Islet of Langerhans (tissue), 1 donor: ENCODE measurements around the gene ME3.
A peak's percentile ranks its signal among the peaks of the same experiment; 100 is the strongest.
"Not testable (repeated sequence)": the region's sequence is repeated elsewhere in the genome, so short reads cannot be mapped to it uniquely, and the experiment has no call there.

Experiments
- FAIRE-seq: peaks from one replicate; lab custom pipeline; 2011; peaks lifted over from hg19 to GRCh38; lab: Jason Lieb, UNC

The ME3 gene

DNA sequence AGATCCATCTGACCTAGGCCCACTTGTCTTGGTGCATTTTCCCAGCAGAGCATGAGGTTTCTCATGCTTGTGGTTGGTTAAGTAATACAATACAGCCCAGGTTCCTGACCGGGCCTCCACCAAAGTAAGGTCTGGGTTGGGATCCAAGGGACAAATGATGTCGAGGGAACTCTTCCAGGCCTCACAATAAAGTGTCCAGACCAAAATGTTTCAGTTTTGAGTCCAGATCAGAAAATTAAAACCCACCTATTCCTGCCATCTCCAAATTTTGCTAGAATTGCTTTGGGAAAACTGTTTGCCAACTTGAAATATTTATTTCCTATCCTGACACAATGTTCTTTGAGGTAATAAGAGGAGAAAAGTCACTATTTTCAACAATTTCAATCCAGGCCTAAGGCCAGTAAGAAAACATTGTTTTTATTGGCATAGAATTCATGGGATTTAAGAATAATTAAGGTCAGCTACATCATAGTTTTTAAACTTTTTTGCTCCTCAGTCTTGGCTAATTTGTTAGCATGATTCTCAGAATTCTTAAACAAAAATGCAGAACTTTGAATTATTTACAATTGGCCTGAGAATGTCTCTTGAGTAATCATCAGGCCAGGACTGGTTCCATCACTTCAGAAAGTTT, 51.4 kb downstream of the ME3 start:
- FAIRE-seq, result no peak

DNA sequence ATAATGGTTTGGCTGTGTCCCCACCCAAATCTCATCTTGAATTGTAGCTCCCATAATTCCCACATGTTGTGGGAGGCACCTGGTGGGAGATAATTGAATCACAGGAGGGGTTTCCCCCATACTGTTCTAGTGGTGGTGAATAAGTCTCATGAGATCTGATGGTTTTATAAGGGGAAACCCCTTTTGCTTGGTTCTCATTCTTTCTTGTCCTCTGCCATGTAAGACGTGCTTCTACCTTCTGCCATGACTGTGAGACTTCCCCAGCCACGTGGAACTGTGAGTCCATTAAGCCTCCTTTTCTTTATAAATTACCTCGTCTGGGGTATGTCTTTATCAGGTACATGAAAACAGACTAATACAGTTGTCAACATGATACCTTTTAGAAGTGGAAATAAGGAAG, 53.0 kb downstream of the ME3 start:
- not testable (repeated sequence) for FAIRE-seq

DNA sequence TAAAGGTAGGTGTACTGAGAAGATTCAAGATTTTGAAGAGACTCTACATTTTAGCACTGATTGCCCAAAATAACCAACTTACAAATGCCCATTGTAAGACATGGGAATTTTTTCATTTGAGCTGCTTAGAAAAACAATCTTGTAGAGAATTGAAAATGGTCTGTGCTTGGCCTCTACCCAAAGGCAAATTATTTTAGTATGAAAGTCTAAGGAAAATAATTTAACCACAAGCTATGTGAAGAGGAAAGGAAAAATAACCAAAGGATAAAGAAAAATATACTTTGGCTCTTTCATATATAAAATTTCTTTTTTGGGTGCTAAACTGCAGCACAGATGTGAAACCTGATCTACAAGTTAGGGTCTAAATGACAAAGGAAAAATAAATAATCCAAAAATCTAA, 54.9 kb downstream of the ME3 start:
- no peak for FAIRE-seq

DNA sequence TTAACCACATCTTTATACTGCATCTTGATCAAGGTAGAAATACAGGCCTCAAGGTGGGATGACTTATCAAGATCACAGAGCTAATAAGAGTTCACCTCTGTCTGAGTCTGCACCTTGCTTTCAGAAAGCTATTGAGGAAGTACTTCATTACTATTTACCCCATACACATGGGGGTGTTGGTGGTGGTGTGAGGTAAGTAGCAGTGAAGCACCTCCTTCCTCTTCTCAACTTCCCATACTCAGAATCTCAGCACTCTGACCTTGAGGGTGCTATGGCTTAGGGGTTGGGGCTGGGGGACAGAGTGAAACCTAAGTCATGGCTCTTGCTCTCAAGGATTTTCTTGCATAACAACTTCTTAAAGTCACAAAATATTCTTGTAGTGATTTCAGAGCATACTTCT, 56.9 kb downstream of the ME3 start:
- no peak for FAIRE-seq

DNA sequence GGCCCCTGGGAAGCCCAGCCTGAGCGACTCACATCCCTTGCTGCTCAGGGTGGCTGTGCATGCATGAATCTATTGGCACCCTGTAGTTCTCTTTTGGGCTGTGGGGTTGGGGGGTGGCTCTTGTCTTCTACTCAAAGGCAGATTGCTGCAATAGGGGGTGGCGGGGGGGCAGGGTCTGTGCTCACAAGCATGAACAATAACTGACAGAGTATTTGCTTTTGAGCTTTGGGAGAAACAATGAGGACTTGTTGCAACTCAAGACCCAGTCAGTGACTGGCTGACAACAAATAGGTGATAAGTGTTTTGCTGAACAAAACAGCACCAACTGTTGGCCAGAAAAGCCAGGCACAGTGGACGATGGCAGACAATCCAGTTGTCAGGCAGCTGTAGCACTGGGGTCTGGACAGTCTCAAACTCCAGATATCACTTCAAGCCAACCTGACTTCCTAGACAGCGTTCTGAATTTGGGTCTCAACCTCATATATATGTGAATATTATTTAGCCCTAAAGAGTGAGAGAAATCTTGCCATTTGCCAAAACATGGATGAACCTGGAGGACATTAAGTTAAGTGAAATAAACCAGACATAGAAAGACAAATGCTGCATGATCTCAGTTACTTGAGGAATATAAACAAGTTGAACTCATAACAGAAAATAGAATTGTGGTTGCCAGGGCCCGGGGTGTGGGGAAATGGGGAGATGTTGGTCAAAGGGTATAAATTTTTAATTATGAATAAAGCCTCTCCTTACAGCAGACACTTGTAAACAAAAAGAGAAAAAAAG, 61.7 kb downstream of the ME3 start:
- no peak for FAIRE-seq

DNA sequence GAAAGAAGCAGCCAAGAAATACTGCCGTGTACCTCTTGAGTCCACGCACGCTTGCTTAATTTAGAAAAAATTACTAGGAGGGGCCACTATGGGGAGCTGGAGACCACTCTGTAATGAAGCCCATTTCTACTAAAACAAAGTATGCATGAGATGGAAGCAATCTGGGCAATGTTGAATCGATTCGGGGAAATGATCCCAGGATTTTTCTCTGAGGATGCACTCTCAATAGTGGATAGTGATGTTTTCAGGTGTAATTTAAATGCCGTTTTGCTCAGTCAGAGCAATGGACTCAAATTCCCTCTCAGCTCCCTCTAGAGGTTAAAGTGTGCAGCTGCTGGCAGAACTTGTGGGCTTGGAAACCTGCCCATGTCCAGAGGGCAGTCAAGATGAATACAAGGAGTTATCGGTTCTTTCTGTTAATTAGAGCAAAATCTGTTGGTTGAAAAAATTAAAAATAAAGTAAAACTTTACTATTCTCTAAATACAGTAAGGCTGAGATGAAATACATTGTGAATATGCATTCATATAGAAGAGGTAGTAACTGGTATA, 64.1 kb downstream of the ME3 start:
- FAIRE-seq, result peak; percentile 95

DNA sequence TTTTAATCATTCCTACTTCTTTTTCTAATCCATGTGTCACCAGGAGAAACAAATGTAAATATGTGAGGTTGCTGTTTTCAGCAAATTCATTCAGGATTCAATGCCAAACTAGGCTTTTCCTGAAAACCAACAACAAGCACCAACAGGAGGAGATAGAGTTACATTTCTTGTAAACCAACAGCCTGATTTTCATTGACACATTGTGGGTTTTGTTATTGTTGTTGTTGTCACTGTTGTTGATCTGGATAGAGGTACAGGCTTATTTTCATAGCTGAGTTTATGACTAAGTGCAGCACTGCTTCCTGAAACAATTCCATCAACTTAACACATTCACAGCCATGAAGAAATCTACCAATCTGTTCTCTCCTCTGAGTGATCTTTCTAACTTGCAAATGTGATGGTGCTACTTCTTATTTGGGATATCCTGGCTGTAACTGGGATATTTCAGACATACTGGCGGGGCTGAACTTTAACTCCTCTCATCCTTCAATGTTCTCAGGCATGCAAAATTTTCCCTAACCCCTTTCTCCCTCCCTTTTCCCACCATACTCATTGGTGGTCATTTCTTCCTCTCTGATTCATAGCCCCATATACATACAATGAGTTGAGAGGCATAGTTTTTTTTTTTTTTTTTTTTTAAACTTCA, 65.5 kb downstream of the ME3 start:
- FAIRE-seq, result no peak

DNA sequence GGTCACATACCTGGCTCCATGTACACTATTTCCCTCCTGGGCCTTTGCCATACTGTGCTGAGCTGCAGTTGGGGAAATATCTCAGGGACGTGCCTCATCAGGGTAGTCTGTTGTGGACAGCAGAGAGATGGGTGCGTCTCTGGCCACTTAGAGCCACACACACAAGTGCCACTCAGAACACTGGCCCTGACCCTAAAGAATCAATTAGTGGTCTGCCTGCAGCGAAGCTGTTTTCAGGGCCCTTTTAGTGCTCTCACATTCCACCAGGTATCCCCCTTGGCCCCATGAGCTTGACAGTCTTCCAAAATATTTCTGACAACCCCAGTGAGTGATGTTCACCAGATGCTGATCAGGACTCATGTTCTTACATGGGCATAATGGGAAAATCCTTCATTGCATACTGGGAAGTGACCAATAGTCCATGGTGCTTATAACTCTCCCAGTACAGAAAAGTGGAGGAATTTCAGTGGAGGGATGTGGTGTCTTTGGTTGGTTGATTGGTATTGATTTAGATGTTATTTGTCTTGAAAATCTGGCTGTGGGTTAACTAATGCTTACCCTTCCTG, 66.1 kb downstream of the ME3 start:
- FAIRE-seq, result no peak

DNA sequence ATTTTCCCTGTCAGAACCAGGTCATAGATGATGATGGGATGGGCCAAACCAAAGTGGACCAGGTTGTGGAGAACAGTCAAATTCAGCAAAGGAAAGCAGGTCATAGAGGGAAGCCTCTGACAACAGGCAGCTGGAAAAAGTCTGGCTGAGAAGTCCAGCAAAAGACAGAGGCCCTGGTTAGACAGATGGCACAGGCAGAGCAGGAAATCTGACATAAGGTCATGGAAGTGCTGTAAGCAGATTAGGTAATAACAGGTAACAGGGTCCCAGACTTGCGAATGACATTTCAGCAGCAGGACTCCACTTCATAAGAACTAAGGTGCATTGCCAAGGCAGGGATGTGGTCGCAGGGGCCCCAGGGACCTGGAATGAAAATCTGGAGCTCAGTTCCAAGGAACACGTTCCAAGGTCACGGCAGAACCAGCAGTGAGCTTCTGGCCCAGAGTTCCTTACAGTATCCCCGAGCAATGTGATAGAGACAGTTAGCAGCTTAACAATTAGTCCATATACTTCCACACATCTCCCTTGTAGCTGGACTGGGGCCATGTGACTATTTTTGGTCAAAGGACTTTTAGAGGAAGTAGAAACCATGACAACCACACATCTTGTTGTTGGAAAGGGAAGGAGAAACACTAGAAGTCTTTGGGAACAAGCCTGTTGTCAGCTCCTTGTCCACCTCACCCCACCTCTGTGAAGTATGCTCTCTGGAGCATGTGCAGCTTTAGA, 75.4 kb downstream of the ME3 start:
- no peak for FAIRE-seq

DNA sequence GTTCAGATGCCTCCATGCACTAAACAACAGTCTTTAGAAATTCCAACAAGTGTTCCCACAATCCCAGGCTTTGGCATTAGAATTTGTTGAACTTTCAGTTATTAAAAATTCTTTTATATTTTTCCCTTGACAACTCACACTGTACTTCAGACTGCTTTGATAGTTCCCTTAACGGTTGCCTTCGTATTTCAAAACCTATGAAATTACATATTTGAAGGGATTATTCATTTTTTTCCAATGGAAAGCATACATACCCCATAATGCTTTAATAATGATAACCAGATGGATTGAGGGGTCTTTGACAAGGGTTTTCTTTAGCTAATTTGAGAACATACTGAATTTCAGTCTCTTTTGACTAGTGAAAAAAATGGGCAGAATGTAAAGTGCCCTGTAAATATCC, 76.5 kb downstream of the ME3 start:
- no peak for FAIRE-seq

DNA sequence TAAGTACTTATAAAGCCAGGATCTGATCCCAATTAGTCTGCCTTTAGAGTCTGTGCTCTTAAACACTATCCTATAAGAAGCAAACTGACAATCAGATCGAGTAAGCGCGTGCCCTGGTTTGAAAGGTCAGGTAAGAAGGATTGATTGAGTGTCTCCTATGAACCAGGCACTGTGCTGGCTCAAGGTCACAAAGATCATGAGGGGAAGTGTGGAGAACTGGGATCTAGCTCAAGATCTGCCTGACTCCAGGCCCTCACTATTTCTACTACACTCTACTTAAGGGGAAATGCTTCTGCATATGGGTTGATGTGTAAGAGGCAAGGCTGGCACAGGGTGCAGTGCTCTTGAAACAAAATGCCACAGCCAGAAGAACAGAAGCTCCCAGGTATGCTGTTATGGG, 77.0 kb downstream of the ME3 start:
- no peak for FAIRE-seq

DNA sequence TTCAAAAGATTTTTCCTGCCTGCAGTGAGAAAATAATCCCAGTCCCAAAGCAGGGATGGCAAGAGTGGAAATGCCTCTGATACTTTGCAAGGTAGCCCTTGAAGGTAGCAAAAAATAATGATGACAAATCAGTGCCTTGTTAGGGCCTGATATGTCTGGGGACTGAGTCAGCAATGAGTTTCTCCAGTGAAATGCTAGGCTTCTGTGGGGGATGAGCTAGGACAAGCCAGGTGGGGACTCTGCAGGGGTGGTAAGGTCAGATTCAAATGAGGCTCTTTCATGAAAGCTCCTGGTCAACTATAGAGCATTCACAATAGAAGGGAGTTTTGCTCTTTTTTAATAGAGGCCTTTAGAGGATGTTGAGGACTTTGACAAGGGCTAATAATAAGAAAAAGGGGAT, 77.7 kb downstream of the ME3 start:
- no peak for FAIRE-seq

DNA sequence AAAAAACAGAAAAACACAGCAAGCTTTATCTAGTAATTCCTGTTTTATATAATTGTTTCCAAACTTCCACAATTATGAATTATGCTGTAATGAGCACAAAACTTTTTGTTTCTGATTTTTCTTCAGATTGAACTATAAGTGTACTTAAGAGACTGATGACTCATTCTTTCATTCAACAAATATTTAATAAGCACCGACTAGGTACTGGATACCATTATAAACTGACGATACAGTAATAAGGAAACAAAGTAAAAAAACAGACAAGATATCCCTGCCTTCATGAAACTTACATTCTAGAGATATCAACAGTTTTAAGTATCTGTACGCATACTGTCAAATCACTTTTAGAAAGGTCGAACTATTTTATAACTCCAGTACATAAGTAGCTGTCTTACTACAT, 78.6 kb downstream of the ME3 start:
- no peak for FAIRE-seq

DNA sequence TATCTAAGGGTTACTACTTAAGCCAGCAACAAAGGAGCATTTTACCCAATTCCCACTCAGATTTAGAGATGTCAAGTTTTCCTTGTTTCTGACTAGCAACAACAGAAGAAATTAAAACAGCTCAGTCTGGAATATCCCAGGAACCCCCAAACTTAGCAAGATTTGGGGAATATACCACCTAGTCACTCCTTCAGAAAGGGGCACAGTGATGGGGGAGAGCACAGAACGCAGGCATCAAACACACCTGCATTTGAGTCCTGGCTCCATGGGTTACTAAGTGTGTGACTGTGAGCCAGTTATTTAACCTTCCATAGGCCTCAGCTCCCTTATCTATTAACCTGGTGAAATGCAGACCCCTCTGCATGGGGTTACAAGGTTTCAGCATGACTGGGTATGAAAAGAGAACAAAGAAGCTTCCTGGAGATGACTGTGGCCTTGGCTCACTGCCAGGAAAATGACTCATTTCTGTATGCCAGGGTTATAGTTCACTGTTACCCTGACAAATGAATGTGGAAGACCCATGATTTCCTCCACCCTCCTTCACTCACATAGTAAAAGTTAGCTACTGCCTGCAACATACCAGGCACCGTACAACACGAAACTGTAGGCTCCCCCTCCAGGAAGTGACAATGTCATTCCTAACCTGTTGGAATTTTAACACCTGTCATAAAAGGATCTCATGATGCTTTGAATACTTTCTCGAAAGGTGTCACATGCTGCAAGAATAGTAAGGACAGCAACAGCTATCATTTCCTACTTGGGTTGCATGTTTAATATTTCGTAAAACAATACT, 79.6 kb downstream of the ME3 start:
- peak; percentile 86 for FAIRE-seq

DNA sequence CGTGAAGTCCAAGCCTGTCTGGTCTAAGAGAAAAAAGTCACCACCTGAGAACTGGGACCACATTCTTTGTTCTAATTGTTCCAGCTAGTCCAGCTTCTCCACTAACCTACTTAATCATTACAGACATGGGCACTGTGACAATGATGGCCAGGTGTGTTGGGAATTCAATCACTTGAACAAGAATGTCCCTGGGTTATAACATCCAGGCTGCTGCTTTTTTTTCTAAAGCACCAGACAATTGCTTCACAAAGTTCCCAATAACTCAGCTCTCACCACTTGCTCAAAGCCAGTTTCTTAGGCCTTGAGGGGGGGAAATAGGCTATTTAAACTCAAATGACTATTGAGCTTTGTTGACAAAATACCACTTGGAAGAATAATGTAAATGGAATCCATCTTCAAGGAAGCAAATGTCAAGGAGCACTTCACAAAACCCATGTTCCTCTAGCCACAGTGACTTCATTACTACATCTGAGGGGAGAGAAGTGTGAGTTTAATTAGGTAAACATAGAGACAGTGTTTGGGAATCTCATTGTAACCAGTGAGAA, 80.3 kb downstream of the ME3 start:
- FAIRE-seq, result no peak

DNA sequence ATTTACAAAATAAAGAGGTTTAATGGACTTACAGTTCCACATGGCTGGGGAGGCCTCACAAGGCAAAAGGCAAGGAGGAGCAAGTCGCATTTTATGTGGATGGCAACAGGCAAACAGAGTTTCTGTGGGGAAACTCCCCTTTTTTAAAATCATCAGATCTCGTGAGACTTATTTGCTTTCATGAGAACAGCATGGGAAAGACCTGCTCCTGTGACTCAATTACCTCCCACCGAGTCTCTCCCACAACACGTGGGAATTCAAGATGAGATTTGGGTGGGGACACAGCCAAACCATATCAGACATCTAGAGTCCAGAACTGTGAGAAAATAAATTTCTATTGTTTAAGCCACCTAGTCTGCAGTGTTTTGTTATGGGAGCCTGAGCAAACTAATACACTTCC, 80.8 kb downstream of the ME3 start:
- no peak for FAIRE-seq

DNA sequence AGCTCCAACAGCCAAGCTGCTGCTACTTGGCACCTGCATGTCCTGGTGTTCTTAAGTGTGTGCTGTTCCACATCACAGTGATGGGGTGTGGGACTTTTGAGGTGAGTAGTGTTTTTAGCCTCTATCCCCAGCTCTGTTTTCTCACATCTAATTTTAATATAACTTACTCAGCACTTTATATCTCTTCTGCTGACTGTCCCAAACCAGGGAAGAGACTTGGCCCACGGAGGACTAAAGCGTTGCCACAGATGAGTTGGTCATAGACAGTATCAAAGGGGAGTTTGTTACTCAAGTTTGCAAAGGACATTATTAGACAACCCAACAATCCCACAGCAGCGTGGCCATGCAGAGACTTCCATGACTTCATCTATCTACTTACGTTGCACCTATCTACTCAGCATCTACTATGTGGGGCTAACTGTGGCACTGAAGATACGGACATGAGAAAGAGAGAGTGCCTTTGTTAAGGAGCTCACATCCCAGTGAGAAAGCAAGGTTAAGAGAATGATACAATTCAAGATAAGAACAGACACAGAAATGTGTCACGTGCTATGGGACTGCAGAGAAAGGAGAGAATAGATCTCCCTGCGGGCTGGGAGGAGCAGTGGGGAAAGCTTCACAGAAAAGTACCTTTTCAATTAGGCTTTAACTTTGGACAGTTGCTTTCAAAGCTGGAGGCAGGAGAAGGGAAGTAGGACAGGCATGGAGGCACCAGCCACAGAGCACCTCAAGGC, 82.4 kb downstream of the ME3 start:
- no peak for FAIRE-seq

DNA sequence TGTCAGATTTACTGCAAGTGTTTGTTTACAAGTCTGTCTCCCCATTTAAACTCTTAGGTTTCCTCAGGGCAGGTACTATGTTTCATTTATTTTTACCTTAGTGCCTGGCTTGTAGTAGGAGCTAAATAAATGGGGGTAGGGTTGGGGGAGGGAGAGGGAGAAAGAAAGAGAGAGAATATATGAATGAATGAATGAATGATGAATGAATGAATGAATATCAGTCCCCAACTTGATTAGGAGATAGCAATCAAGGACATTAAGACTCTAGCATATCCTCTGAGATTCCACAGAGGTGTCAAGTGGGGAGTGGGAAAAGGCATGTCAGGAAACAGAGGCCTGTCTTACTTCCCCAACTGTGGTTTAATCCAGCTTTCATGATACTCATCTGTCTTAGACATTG, 83.2 kb downstream of the ME3 start:
- FAIRE-seq, result no peak

DNA sequence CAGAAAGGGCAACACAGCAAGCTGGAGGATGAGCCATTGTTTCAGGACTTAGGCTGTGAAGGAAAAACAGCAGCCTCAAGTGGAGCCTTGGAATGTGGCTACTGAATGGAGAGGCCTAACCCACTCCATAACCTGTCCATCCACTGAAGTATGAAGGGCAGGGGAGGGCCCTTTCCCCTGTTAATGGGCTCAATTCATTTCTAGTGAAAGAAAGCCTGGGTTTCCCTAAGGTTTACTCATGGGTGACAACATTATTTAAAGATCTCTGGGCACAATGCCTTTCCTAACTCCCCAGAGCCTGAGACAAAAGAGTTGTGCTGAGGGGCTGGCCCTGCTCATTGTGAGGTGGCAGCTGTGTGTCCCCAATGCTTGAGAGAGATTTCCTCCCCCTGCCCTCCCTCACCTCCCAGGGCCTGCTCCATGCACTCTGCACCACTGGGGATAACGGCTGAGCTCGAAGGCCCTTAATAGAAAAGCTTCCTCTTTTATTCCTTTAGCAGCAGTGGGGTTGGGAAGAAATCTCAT, 83.8 kb downstream of the ME3 start:
- FAIRE-seq, result no peak
